GM21619 (cell line): Measurements from ENCODE around the gene ABT1.
A peak's percentile ranks its signal among the peaks of the same experiment; 100 is the strongest.
"Not testable (repeated sequence)": the region's sequence is repeated elsewhere in the genome, so short reads cannot be mapped to it uniquely, and the experiment has no call there.

Experiments used
- ATAC-seq: cut with Tn5 transposase; IDR thresholded peaks from one replicate; pipeline ENCODE4 v1.9.1; 2021; ENCODE audit not compliant: unreplicated experiment

The ABT1 gene

DNA sequence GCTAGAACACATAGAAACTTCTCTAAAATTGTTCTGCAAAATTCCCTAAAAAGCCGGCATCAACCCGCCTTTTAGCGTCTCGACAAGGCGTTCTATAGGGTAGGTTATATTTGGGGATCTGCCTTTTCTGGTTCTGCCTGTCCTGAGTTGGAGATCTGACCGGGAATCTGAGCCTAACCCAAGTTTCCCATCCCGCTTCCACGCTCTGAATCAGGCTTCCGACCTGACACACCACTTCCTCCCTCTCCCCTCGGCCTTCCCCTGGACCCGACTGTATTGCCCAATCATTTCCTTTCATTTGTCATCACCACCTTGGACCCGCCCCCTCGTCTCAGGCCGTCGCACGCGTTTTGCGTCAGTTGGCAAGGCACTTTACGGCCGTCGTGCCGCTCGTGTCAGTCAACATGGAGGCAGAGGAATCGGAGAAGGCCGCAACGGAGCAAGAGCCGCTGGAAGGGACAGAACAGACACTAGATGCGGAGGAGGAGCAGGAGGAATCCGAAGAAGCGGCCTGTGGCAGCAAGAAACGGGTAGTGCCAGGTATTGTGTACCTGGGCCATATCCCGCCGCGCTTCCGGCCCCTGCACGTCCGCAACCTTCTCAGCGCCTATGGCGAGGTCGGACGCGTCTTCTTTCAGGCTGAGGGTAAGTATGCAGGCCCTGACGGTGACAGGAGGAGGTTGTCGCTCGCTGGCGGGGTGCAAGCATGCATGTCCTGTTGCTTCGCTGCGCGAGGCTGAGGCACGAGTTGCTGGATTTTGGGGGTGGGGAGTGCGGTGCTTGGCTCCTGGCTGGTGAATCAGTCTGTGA, at the start of gene ABT1:
TSS of gene ABT1 (plus strand) at position 375 of the 810 bp plus-strand sequence. CDS start at position 405, 30 bp downstream.
- peak; percentile 73 for ATAC-seq

DNA sequence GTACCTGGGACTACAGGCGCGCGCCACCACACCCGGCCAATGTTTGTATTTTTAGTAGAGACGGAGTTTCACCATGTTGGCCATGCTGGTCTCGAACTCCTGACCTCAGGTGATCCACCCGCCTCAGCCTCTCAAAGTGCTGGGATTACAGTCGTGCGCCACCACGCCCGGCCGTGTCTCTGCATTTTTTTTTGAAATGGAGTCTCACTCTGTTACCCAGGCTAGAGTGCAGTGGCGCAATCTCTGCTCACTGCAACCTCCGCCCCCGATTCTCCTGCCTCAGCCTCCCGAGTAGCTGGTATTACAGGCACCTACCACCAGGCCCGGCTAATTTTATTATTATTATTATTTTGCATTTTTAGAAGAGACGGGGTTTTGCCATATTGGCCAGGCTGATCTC, 49.4 kb upstream of the ABT1 start:
- not testable (repeated sequence) for ATAC-seq

DNA sequence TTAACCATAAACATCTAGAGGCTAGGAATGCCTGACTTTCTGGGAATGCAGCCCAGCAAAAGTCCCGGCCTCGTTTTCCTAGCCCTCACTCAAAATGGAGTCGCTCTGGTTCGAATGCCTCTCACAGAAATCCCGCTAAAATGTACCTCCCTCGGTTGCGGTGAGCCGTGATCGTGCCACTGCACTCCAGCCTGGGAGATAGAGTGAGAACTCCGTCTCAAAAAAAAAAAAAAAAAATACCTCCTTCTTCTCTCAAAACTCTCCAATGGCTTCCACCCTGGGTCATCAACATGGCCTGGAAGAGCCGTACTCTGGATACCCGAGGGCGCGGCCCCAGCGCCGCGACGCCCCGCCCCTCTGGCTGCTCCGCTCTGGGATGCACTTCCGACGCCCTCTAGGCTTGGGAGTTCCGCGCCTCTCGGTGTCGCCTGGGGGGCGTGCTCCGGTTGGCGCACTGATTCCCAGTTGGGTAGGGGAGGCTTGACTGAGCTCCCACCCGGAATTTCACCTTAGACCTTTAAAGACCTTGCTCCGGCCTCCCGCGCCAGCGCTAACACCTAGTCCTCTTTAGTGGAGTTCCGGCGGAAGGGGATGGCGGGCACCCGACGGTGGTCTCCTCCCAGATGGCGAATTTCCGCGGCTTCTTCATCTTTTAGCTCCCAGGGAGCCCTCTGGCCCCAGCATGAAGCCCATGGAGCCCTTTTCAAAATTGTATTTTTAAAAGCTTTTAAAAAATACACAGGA, 46.3 kb upstream of the ABT1 start:
- peak; percentile 30 for ATAC-seq

DNA sequence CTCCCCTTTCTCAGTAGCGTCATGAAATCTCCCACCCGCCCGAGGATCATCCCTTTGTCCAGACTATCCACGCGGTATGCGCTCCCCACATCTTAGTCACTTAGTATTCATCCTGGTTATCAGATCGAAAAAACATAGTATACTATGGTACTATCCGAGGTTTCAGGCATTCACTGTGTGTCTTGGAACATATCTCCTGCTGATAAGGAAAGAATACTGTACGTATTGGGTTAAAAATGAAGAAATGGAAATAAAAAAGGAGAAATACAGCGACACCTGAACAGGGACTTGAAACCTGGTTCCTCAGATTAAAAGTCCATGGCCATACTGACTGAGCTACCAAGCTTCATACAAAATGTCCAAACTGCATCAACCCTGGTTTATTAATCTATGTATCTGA, 44.5 kb upstream of the ABT1 start:
- no peak for ATAC-seq

DNA sequence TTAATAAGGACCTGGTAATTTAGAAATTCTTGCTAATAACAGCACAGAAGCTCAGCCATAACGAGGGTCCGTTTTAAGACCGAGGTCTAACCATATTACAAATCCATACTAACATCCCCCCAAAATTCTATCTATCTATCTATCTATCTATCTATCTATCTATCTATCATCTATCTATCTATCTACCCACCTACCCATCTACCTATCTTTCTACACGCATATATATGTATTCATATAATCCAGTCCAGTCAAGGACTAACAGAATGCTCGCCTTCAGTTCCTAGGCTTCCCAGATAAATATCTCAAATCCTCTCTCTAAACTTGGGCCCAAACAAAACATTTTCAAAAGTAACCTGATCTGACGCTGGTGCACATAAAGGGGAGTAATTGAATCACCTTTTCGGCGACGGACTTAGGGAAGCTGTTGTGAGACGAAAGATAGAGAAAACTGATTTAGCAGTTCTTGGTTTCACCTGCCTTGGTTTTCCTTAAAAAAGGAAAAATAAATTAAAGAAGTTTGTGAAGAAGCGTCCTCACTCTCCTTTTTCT, 44.0 kb upstream of the ABT1 start:
- no peak for ATAC-seq

DNA sequence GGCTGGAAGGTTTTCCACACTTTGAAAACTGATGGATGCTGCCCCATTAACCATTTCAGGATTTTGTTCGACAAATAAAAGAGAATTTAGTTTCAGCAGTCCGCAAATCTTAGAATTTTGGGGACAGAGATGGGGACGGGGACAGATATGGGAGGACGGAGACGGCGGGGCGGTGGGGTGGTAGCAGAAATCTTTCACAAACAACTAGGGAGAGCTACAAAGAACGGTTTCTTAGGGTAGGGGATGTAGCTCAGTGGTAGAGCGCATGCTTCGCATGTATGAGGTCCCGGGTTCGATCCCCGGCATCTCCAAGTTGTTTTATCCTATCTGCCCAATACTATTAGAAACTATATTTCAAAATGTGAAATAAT, 43.5 kb upstream of the ABT1 start:
- peak; percentile 46 for ATAC-seq

DNA sequence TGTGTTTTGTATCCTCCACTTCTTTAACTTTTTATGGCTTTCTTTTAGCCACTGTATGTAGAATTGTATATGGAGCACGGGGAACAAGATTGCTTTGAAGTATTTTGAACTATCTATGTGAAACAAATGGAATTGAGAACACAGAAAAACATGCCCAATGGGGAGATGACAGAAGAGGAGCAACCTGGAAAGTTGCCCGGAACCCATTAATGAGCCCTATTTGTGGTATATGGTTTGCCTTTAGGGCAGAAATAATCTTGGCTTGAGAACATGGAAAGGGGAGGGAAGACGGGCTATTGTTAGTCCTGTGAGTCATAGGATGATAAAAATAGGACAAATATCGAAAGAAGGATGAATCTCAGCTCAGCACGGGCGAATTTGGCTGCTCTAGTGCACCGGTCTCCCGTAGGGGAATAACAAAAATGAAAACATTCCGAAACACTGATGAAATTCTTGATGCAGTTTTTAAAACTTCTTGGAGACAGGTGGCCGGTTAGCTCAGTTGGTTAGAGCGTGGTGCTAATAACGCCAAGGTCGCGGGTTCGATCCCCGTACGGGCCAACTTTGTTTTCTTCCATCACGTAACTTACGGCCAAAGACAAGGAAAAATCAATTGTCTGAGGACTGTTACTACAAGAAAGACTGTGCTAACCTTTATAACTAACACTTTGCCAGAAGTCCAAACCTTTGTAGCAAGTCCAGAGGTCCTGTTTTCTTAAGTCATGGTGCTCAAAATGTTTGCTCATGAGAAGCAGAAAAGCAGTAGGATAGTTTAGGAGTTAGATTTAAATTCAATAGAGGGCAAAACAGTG, 42.9 kb upstream of the ABT1 start:
- ATAC-seq: peak; percentile 42

DNA sequence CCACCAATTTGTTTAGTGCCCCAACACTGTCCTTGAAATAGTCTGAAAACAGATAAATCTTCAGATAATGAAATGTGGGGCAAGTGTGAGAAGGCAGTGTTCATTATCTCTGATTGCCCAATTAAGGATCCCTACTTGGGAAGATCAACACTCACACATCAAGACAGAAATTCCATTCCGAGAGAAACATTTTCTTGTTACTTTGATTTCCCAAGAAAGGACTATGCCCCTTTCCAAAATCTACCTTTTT, 42.4 kb upstream of the ABT1 start:
- ATAC-seq: no peak

DNA sequence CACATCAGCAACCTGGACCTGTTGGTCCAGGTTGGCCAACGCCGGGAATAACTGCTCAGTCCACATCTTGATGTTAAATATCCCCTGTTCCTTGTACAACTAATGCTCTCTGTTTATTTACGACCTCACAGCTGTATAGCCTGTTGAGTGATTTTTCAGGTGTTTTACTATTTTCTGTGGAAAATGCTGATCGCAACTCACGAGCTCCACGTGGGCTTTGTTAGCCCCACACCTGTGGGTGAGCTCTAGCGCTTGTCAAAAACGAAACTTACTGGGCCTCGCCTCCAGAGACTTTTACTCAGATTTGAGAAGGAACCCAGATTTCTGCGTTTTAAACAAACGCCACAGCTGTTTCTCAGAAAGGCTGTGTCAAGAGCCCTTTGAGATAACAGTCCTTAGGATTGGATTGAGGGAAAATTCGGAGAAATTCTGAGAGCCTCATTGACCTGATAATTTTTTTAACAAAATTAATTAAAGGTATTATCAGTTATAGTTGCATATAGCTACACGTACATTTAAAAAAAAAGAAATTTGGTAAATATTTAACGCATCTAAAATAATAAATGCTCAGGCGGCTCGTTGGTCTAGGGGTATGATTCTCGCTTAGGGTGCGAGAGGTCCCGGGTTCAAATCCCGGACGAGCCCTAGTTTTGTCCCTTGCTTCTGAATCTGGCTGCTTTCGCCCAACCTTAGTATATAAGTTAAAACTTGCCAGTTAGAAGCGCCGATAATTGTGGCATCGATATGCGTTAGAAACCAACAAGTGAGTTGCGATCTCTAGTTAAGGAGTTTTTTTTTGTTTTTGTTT, 41.9 kb upstream of the ABT1 start:
- ATAC-seq: no peak

DNA sequence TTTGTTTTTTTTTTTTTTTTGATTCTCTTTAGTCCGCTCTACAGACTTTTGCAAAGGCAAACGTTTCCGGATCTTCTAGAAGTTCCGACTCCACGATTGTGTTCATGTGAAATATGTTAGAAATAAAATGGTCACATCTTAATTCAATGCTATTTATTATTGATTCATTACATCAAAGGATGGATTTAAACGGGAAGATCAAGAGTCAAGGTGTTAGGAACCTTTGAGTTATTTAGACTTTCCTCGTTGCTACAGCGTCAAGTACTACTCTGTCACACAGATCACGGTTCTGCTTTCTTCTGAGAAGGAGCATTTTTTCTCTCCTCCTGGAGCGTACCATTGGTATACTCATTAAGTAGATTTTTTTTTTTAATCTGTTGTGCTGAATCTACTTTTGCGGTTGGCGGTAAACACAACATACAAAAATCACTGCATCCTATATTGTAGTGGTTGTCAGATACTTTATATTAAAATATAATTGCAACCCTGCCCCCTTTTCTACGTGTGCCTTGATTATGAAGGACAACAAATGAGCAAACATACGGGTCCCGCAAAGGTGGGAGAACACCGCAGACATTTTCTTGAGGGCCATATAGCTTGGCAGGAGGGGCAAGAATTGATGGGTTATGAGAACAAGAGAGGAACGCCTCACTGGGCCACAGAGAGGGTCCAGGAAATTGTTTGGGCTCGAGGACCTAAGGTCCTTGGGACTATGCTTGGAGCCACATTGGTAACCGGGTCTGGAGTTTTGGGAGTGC, 41.1 kb upstream of the ABT1 start:
- no peak for ATAC-seq

DNA sequence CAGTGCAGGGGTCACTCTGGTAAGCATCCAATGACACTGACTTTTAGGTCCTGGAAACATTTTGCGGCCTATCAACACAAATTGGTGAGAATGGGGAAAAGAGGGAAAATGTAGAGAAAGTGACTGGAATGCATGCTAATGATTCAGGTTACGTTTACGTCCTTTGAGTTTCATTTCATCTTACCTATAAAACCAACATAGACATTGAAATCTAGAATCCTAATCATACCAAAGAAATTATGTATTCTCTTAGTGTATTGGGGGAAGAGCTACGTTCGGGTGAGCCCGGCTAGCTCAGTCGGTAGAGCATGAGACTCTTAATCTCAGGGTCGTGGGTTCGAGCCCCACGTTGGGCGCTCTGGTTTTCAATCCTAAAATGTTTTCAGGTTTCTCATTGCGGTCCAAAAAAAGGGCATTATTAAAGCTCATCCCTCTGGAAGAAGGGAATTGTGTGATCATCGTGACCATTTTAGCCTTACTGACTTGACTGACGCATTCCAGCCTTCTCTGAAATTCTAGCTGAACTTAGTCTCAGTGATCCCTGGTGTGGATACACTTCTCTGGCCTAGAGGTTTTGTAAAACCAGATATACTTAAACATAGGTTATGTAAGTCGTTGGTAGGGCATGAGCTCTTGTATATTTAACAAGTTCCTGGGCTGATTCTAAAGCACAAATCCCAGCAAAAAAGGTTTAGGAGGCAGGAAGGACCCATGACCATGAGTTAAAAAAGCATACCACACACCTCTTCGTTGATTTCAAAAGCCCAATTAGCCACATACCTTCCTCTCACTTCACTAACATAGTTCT, 40.3 kb upstream of the ABT1 start:
- no peak for ATAC-seq

DNA sequence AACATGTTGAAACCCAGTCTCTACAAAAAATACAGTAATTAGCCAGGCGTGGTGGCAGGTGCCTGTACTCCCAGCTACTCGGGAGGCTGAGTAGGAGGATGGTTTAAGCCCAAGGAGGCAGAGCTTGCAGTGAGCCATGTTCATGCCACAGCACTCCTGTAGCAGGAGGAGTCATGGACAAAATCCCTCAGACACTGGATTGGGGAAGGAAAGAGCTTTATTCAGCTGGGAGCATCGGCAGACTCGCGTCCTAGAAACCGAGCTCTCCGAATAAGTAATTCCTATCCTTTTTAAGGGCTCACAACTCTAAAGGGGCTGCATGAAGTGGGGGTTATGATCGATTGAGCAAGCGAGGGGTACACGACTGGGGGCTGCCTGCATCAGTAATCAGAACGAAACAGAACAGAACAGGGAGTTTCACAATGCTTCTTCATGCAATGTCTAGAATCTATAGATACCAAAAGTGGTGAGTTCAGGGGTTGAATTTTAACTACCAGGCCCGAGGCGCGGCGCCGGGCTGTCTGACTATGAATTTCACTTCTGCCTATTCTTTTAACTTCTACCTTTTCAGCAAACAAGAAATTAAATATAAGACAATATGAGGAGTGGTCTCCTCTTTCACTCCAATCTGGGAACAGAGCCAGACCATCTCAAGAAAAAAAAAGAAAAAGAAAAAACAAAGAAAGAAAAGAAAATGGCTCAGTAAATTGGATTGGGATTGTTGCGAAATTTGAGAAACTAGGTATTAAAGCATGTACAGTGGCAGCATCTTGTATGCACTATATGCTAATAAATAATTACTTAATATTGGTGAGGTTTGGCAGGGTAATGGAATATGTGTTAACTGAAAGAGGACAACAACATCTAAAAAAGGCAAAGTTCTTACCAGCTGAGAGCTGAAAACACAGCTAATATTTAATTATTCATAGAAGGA, 35.0 kb upstream of the ABT1 start:
- no peak for ATAC-seq

DNA sequence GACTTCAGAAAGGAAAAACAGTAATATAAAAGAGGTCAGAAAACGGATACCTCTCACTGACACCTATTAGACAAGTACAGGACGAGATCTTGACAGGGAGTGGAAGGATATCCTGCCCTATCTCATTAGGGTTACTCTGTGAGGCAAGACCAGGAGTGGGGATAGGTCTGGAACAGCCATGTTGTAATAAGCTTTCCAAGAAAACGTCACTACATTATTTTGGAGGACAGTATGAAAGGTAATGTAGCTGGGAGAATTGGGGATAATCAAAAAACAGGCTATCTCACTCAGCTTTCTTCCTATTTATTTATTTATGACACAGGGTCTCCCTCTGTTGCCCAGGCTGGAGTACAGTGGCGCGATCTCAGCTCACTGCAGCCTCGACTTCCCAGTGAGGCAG, 33.3 kb upstream of the ABT1 start:
- ATAC-seq: no peak

DNA sequence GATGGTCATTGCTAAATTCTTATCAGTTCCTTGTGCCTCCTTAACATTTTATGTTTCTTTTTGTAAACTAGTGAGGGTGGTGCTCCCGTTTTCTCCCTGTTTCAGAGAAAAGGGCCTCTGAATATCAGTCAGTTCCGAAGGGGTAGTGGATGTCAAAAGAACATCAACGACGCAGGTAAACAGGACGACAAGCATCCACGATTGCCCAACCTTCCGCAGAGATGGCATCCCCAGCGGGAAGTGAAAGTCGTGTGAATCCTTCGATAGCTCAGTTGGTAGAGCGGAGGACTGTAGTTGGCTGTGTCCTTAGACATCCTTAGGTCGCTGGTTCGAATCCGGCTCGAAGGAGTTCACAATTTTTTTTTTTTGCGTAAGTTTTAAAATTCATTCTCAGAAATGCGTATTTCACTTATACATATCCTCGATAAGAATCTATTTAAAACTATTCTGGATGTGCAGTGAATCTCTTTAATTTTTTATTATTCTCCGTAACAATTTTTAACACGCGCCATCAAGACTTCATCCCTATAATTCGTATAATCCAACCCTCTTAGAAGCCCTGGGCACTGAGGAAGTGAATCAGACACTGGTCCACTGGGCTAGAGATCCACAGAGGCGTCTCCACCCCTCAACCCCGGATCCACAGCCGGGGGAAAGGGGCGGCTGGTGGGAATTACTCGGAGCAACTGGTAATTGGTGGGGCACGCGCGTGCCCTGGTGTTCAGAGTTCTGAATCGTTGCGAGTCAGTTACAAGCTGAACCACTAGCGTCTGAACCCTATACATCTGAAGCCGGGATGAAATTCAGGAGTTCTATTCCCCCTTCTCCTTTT, 27.9 kb upstream of the ABT1 start:
- peak; percentile 67 for ATAC-seq

DNA sequence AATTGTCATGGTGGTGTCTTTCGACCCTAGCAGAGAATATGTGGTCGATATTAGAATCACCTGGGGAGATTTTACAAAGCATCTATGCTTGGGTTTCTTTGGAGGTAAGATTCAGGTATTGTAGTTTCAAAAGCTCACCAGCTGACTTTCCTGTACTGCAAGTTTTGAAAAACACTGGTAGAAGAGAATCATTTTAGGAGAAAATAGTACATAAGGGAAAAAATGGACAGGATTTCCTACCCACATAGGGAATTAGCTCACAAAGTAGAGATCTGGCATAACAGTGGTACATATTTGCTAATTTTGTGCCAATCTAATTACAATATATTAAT, 27.4 kb upstream of the ABT1 start:
- ATAC-seq: no peak

DNA sequence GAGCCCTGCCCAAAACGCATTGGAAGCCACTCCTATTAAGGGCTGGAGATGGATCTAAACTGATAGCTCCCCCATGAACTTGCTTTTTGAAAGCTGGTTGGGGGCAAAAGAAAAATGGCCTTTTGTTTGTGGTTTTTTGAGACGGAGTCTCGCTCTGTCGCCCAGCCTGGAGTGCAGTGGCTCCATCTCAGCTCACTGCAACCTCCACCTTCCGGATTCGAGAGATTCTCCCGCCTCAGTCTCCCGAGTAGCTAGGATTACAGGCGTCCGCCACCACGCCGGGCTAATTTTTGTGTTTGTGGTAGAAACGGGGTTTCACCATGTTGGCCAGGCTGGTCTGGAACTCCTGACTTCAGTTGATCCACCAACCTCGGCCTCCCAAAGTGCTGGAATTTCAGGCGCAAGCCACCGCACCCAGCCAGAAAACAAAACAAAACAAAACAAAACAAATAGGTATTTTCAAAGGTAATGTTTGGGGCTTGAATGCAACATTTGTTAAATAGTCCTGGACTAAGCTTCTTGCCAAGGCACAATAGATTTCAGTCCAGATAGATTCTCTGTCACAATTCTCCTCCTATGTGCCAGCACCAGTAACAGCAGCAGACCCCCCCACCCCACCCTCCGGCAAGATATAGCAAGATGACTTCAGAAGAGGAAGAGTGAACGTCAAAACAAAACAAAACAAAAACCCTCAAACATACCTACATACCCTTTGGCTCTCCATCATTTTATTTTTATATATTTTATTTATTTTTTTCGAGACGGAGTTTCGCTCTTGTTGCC, 26.5 kb upstream of the ABT1 start:
- no peak for ATAC-seq
